GM12892 (cell line): Measurements from ENCODE around the gene NEU4.
"Not testable (repeated sequence)": the region's sequence is repeated elsewhere in the genome, so short reads cannot be mapped to it uniquely, and the experiment has no call there.

Experiments used
- POLR2A ChIP-seq: IDR thresholded peaks from 2 replicates; pipeline ENCODE4 v1.6.1; 2011; ENCODE audit warnings: low read depth, low read length, control low read depth
- POLR2AphosphoS5 ChIP-seq: IDR thresholded peaks from 2 replicates; pipeline ENCODE4 v1.6.1; 2011; ENCODE audit warnings: low read depth, low read length, control low read depth

GRCh38 chr2:241817821-241818215 lies 8.8 kb downstream of the NEU4 start:
- TF ChIP-seq POLR2AphosphoS5, POLR2A: not testable (repeated sequence)
